Measurements from ENCODE around the gene LONP1.
"Not testable (repeated sequence)": the region's sequence is repeated elsewhere in the genome, so short reads cannot be mapped to it uniquely, and the experiment has no call there.

Gene LONP1

DNA sequence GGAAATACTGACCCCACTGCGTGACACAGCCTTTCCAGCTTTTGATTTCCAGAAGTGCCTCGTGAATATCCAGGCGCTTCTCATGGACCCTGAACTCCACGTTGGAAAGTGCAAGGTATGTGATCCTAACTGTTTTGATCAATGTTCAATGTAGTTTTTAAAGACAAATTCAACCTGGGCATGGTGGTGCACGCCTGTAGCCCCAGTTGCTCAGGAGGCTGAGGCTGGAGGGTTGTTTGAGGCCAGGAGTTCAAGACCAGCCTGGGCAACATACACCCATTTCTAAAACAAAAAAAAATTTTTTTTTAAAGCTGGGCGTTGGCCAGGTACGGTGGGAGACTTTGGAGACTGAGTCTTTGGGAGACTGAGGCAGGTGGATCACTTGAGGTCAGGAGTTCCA is 31.8 kb upstream of the LONP1 start:
- Mint-ChIP-seq H3K4me3 (no peak overlapping the region), H3K36me3 (ENCODE audit: low read depth) (no peaks in the 10 kb centered on the region), H3K9me3 (no peaks in the 10 kb centered on the region), H3K27me3 (ENCODE audit: low read depth) (no peaks in the 10 kb centered on the region), H3K27ac (no peak overlapping the region), H3K4me1 (no peaks in the 10 kb centered on the region)
- TF ChIP-seq, protein P1, sequence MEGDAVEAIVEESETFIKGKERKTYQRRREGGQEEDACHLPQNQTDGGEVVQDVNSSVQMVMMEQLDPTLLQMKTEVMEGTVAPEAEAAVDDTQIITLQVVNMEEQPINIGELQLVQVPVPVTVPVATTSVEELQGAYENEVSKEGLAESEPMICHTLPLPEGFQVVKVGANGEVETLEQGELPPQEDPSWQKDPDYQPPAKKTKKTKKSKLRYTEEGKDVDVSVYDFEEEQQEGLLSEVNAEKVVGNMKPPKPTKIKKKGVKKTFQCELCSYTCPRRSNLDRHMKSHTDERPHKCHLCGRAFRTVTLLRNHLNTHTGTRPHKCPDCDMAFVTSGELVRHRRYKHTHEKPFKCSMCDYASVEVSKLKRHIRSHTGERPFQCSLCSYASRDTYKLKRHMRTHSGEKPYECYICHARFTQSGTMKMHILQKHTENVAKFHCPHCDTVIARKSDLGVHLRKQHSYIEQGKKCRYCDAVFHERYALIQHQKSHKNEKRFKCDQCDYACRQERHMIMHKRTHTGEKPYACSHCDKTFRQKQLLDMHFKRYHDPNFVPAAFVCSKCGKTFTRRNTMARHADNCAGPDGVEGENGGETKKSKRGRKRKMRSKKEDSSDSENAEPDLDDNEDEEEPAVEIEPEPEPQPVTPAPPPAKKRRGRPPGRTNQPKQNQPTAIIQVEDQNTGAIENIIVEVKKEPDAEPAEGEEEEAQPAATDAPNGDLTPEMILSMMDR (IDR thresholded peaks at IDR 0.05; ENCODE audit: unreplicated experiment in 3 of 3): no peak

DNA sequence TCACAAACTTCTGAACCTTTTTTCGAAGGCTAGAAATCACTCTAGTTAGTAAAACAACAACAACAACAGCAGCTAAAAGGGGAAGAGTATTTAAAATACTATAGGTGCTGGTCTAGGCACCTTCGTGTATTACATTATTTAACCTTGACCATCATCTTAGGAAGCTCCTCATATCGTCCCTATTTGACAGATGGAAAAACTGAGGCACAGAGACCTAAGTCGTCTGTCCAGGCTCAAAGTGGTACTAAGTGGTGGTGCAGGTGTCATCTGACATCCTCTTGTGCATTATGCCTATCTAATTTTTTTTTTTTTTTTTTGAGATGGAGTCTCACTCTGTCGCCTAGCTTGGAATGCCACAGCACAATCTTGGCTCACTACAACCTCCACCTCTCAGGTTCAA is 29.6 kb upstream of the LONP1 start:
- no peaks in the 10 kb centered on the region for H3K9me3 Mint-ChIP-seq
- no peak overlapping the region for H3K4me3 Mint-ChIP-seq
- H3K27me3 Mint-ChIP-seq (ENCODE audit: low read depth): no peaks in the 10 kb centered on the region
- no peaks in the 10 kb centered on the region for H3K36me3 Mint-ChIP-seq (ENCODE audit: low read depth)
- H3K27ac Mint-ChIP-seq: no peak overlapping the region
- H3K4me1 Mint-ChIP-seq: no peaks in the 10 kb centered on the region
- TF ChIP-seq, protein P1 (IDR thresholded peaks at IDR 0.05; ENCODE audit: unreplicated experiment in 3 of 3): no peak

DNA sequence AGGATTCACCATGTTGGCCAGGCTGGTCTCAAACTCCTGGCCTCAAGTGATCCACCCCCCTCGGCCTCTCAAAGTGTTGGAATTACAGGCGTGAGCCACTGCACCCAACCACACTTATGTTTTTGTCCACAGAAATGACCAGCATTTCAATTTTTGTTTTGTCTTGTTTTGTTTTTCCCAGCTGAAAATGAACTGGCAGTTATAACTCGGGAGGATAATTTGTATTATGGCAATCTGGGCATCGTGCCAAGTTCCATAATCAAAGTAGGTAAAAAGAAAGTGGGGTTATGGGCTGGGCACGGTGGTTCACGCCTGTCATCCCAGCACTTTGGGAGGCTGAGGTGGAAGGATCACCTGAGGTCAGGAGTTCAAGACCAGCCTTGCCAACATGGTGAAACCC is 29.0 kb upstream of the LONP1 start:
- H3K4me1 Mint-ChIP-seq; H3K27me3 Mint-ChIP-seq (ENCODE audit: low read depth); H3K36me3 Mint-ChIP-seq (ENCODE audit: low read depth); H3K27ac Mint-ChIP-seq; H3K9me3 Mint-ChIP-seq; H3K4me3 Mint-ChIP-seq: not testable (repeated sequence)

DNA sequence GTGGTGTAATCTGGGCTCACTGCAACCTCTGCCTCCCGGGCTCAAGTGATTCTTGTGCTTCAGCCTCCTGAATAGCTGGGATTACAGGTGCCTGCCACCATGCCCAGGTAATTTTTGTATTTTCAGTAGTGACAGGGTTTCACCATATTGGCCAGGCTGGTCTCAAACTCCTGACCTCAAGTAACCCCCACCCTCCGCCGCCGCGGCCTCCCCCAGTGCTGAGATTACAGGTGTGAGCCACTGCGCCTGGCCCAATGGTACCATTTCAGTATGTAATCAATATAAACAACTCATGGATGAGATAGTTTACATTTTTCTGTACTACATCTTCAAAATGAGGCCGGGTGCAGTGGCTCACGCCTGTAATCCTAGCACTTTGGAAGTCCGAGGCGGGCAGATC is 25.1 kb upstream of the LONP1 start:
- not testable (repeated sequence) for H3K27ac Mint-ChIP-seq; H3K36me3 Mint-ChIP-seq (ENCODE audit: low read depth); H3K4me1 Mint-ChIP-seq; H3K9me3 Mint-ChIP-seq; H3K4me3 Mint-ChIP-seq
- peaks cover 18% of the 10 kb centered on the region for H3K27me3 Mint-ChIP-seq (ENCODE audit: low read depth)

DNA sequence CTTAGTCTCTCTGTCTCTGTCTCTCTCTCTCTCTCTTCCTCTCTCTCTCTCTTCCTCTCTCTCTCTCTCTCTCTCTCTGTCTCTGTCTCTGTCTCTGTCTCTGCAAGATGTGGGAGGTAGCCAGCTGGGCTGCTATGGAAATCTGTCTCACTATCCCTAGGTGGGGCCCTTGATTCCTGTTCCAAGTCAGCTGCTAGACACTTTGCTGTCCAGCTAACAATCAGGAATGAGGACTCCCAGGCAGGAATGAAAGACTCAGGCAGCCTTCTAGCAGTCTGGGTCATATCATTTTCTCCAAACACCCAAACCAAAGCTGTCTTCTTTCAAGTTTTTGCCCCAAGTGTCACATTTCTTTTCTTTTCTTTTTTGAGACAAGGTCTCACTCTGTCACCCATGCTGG is 23.7 kb upstream of the LONP1 start:
- TF ChIP-seq, protein P1 (IDR thresholded peaks at IDR 0.05; ENCODE audit: unreplicated experiment in 3 of 3): no peak
- peaks cover 18% of the 10 kb centered on the region for H3K27me3 Mint-ChIP-seq (ENCODE audit: low read depth)
- no peaks in the 10 kb centered on the region for H3K36me3 Mint-ChIP-seq (ENCODE audit: low read depth)
- H3K9me3 Mint-ChIP-seq: no peaks in the 10 kb centered on the region
- H3K4me3 Mint-ChIP-seq: no peak overlapping the region
- no peaks in the 10 kb centered on the region for H3K4me1 Mint-ChIP-seq
- H3K27ac Mint-ChIP-seq: no peak overlapping the region

DNA sequence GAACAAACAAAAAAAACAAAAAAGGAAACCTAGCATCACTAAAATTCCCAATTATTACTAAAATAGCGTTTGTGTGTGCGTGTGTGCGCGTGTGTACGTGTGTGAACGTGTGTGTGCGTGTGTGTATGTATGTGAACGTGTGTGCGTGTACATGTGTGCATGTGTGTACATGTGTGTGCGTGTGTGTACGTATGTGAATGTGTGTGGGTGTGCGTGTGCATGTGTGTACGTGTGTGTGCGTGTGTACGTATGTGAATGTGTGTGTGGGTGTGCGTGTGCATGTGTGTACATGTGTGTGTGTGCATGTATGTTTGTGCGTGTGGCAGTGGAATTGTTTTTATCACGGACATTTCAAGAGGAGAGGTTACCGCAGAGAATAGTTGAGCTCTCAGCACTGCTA is 22.1 kb upstream of the LONP1 start:
- TF ChIP-seq, protein P1 (IDR thresholded peaks at IDR 0.05; ENCODE audit: unreplicated experiment in 3 of 3): no peak

DNA sequence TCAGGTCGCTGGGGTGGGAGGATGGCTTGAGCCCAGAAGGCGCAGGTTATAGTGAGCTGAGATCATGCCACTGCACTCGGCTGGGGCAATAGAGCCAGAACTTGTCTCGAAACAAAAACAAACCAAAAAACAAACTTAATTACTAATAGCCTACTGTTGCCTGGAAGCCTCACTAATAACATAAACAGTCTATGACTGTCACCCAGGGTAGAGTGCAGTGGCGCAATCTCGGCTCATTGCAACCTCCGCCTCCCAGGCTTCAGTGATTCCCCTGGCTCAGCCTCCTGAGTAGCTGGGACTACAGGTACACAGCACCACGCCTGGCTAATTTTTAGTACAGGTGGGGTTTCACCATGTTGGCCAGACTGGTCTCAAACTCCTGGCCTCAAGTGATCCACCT is 18.5 kb upstream of the LONP1 start:
- no peaks in the 10 kb centered on the region for H3K4me1 Mint-ChIP-seq
- TF ChIP-seq, protein P1 (IDR thresholded peaks at IDR 0.05; ENCODE audit: unreplicated experiment in 3 of 3): no peak
- no peaks in the 10 kb centered on the region for H3K36me3 Mint-ChIP-seq (ENCODE audit: low read depth)
- H3K27ac Mint-ChIP-seq: no peak overlapping the region
- H3K4me3 Mint-ChIP-seq: no peak overlapping the region
- peaks cover 14% of the 10 kb centered on the region for H3K27me3 Mint-ChIP-seq (ENCODE audit: low read depth)
- peaks cover 2% of the 10 kb centered on the region for H3K9me3 Mint-ChIP-seq

More for the DNA sequence above, 22.1 kb upstream of the LONP1 start:
- Mint-ChIP-seq H3K36me3 (ENCODE audit: low read depth) (no peaks in the 10 kb centered on the region), H3K27ac (no peak overlapping the region), H3K27me3 (ENCODE audit: low read depth) (peaks cover 18% of the 10 kb centered on the region), H3K4me3 (no peak overlapping the region), H3K4me1 (no peaks in the 10 kb centered on the region), H3K9me3 (no peaks in the 10 kb centered on the region)

DNA sequence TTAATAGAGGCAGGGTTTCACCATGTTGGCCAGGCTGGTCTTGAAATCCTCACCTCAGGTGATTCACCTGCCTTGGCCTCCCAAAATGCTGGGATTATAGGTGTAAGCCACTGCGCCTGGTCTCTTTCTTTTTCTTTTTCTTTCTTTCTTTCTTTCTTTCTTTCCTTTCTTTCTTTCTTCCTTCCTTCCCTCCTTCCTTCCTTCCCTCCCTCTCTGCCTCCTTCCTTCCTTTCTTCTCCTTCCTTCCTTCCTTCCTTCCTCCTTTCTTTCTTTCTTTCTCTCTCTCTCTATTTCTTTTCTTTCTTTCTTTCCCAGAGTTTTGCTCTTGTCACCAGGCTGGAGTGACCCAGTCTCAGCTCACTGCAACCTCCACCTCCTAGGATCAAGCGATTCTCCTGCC is 13.2 kb upstream of the LONP1 start:
- H3K36me3 Mint-ChIP-seq (ENCODE audit: low read depth); H3K27ac Mint-ChIP-seq; H3K4me1 Mint-ChIP-seq; H3K4me3 Mint-ChIP-seq; H3K9me3 Mint-ChIP-seq: not testable (repeated sequence)
- H3K27me3 Mint-ChIP-seq (ENCODE audit: low read depth): peaks cover 12% of the 10 kb centered on the region
